Measurements from ENCODE around the gene UBR4.

- TF ChIP-seq CTCF (IDR thresholded peaks at IDR 0.05; ENCODE audit: poor library complexity, severe bottlenecking) (no peak), EP300 (conservative IDR thresholded peaks at IDR 0.05; ENCODE audit: poor library complexity, severe bottlenecking) (no peak), POLR2AphosphoS5 (IDR thresholded peaks at IDR 0.05) (no peak), EZH2 (IDR thresholded peaks at IDR 0.05; ENCODE audit: borderline replicate concordance, insufficient read depth, low read length, poor library complexity, severe bottlenecking) (no peak), REST (IDR thresholded peaks at IDR 0.05; ENCODE audit: borderline replicate concordance) (no peak), RAD21 (conservative IDR thresholded peaks at IDR 0.05) (no peak), TAF1 (IDR thresholded peaks at IDR 0.05; ENCODE audit: low read depth) (no peak), MXI1 (conservative IDR thresholded peaks at IDR 0.05; ENCODE audit: poor library complexity, severe bottlenecking) (no peak)
These were observed 164.9 kb downstream of the UBR4 start for GRCh38 chr1:19044975-19045831.
